ENCODE results near the gene DDX11.
A peak's percentile ranks its signal among the peaks of the same experiment; 100 is the strongest.
"Not testable (repeated sequence)": the region's sequence is repeated elsewhere in the genome, so short reads cannot be mapped to it uniquely, and the experiment has no call there.

DDX11 gene

GRCh38 chr12:31073527-31074332, at the start of gene DDX11:
DDX11 (plus strand) TSS chr12:31073860; CDS start chr12:31078394, 4,534 bp downstream.
- DNase-seq (ENCODE audit: extremely low read depth in 1 of 2, low read depth in 1 of 2): peak; percentile 79 to 83

GRCh38 chr12:31026202-31026601, 47.5 kb upstream of the DDX11 start:
- no peak for DNase-seq (ENCODE audit: extremely low read depth in 1 of 2, low read depth in 1 of 2)

- not testable (repeated sequence) for DNase-seq (ENCODE audit: extremely low read depth in 1 of 2, low read depth in 1 of 2)
These were observed 46.7 kb upstream of the DDX11 start for GRCh38 chr12:31027006-31027405.

- DNase-seq (ENCODE audit: extremely low read depth in 1 of 2, low read depth in 1 of 2): no peak
These were observed 44.2 kb upstream of the DDX11 start for GRCh38 chr12:31029468-31029867.

DNA sequence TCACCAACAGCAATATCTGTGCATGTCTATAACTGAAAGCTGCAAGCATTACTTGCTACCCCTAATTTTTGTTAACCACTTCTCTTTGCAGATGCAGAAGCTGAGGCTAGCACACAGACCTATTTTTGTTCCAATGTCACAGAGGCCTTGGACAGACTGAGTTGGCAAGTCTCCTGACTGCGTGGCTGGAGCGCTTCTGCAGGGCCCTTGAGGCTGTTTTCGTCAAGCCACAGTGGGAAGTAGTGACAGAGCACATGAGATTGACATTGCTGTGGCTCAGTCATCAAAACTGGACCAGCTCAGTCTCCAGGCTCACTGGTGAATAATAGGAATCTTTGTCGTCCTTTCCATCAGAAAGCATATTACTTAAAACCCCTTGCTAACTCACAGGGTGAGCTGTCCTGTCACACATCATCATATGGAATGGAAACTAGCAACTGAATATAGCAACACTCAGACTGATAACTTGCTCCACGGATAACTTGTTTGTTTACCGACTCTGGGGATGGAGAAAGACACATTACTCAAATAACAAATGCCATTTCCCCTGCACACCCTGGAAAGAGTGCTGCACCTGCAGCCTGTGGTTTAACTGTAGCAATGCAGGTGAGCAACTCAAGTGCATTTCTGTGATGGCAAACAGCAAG, 43.6 kb upstream of the DDX11 start:
- no peak for DNase-seq (ENCODE audit: extremely low read depth in 1 of 2, low read depth in 1 of 2)

DNA sequence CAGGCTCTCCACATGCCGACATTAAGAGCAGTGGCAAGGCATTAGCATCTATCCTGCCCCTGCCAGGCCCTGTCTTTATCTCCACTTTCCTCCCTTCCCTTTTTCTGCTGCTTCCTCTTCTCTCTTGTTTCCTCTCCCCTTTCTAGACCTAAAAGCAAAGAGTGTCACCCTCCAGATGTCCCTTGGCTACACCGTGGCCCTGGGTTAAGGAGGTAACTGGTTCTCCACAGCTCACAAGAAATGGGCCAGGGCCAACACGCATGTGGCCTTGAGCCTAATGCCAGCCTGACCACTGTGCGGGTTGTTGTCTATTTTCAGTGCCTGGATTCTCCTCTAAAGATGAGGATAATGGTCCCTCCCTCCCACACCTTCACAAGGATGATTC, 41.7 kb upstream of the DDX11 start:
- no peak for DNase-seq (ENCODE audit: extremely low read depth in 1 of 2, low read depth in 1 of 2)

- DNase-seq (ENCODE audit: extremely low read depth in 1 of 2, low read depth in 1 of 2): no peak
These were observed 40.5 kb upstream of the DDX11 start for GRCh38 chr12:31033146-31033545.

DNA sequence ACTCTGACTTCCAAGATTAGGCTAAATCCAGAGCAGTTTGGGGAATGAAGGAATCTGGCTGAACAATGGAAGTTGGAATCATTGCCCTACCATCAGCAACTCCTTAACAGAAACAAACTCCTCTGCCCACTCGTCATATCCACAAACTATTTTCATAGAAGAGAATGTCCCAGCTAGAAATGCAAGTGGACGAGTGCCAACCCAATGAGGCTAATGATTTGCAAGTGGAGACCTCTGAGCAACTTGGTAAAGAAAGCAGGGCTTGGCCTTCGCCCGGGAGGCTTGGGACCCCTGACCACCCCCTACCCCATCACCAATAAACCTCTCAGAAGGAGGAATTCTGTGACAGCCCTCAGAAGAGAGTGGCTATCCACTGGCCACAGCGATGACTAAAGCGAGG, 40.0 kb upstream of the DDX11 start:
- DNase-seq (ENCODE audit: extremely low read depth in 1 of 2, low read depth in 1 of 2): no peak

DNA sequence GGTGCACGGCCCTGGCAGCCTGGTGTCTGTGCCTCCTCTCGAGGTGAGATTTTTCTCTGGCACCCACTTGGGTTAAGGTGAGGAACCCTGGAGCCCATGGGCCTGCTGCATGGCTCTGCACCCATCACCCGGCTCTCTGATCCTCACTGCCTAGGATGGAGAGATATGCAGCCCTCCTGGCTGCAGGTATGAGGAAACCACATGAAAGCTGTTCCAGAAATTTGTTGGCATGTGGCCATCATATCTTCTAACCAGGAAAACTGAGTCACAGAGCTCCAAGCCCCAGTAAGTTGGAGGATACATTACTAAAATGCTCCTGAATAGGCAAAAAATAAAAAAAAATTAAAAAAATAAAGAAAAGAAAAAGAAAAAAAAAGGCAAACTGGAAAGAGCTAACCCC, 39.3 kb upstream of the DDX11 start:
- DNase-seq (ENCODE audit: extremely low read depth in 1 of 2, low read depth in 1 of 2): no peak

DNA sequence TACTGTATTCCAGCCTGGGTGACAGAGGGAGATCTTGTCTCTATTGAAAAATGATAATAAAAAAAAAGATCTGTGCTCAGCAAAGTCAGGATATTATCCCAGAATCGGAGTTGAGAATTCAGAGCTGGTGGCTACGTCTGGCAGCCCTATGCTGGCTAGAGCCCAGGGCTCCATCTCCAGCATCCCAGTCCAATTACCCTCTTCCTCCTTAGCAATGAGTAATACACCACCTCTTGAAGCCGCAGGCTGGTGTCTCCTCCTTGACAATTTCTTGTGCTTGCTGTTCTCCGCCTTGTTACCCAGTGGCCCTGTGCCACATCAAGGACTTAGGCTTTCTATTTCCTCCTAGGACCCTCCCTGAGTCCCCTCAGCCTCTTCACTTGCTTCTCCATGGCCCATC, 38.4 kb upstream of the DDX11 start:
- DNase-seq (ENCODE audit: extremely low read depth in 1 of 2, low read depth in 1 of 2): no peak

GRCh38 chr12:31035967-31036665, 37.5 kb upstream of the DDX11 start:
- no peak for DNase-seq (ENCODE audit: extremely low read depth in 1 of 2, low read depth in 1 of 2)

DNA sequence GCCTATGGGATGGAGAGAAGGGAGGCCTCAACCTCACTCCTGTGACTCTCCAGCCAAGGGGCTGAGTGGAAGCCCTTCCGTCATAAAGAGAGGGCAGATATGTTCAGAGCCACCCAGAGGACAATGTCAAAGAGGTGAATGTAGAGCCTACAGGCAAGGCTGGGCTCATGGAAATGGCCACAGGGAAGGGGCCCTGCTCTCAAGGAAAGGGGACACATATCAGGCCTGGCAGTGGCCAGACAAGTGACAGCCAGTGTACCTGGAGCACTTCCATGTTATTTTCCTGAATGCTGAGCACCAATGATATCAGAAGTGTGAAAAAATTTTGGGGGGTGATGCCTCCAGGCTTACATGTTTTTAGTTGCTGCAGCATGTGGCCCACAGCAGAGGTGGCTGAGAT, 36.6 kb upstream of the DDX11 start:
- no peak for DNase-seq (ENCODE audit: extremely low read depth in 1 of 2, low read depth in 1 of 2)

- no peak for DNase-seq (ENCODE audit: extremely low read depth in 1 of 2, low read depth in 1 of 2)
These were observed 35.7 kb upstream of the DDX11 start for GRCh38 chr12:31037931-31038330.

GRCh38 chr12:31041033-31041564, 32.6 kb upstream of the DDX11 start:
- no peak for DNase-seq (ENCODE audit: extremely low read depth in 1 of 2, low read depth in 1 of 2)

DNA sequence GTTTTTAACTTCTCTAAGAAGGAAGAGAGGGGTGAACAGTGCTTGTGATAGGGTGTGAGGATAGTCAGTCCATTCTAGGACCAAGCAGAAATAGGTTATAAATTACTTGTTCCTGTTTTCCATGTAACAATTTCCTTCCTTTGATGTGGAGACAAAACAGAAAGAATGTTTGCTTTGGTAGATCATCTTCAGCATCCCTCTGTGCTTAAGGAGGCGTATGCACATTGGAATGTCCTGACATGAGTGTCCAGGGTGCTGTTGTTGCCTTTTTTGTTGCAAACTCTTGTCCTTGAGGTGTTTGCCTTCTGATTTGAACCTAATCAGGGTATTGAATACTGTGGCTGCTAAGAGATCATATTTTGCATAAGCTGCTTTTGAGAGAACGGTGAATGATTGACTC, 23.5 kb upstream of the DDX11 start:
- DNase-seq (ENCODE audit: extremely low read depth in 1 of 2, low read depth in 1 of 2): not testable (repeated sequence)

DNA sequence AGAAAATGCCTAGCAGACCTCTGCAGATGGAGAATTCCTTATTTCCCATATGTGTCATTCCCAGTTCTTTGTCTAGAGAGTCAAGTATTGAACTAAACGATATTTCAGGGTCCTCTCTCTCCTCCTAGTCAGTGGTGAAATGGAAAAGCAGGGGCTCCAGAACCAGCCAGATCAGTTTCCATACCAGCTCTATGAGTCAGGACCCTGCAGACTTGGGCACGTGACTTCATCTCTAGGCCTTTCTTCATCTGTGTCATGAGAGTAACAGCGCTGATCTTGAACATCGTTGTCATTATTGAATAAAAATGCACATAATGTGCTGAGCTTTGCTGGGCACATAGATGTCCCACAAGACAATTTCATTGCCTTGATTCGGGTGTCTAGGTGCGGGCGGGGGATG, 23.1 kb upstream of the DDX11 start:
- DNase-seq (ENCODE audit: extremely low read depth in 1 of 2, low read depth in 1 of 2): not testable (repeated sequence)

GRCh38 chr12:31051692-31052091, 22.0 kb upstream of the DDX11 start:
- DNase-seq (ENCODE audit: extremely low read depth in 1 of 2, low read depth in 1 of 2): not testable (repeated sequence)

DNA sequence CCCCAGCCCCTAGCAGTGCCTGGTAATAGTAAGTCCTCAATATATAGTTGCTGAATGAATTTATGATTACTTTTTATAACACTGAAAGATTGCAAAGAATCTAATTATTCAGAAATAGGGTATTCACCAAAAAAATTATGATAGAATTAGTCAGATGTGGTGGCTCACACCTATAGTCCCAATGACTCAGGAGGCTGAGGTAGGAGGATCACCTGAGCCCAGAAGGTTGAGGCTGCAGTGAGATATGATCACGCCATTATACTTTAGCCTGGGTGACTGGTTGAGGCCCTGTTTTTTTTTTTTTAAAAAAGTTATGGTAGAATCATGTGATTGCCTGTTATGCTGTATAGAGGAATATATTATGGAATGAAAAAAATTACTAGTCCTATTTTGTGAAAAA, 21.5 kb upstream of the DDX11 start:
- DNase-seq (ENCODE audit: extremely low read depth in 1 of 2, low read depth in 1 of 2): not testable (repeated sequence)

DNA sequence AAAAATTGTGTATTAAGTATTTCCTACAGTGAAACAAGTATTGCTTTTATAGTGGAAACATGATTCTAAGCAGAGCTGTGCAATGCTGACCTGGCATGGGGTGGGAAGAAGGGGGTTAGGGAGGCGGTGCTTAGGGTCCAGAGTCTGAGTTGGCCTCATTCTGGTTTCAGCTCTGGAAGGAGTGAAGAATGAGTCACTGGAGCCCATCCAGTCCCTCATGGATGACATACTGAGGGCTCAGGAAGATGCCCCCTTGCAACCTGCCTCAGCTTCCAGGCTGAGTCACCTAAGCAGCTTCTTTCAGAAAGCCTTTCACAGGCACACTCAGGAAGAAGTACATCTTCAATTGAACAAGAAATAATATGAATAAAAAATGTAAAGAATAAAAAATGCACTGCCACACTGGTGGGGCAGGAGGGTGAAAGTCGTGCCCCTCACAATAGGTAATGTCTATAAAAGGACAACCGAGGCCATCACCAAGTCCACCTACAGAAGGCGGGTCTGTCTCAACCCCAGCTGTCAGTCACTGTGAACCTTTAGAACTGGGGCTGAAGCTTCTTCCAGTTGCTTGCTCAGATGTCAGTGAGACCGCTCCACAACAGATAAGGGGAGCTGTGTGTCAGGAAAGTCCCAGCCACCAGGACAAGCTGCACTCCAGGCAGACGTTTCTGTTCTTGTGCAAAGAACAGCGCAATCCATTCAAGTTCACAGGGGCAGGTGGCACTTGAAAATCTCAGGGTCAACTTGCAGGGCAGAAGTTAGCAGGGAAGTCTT, 20.8 kb upstream of the DDX11 start:
- DNase-seq (ENCODE audit: extremely low read depth in 1 of 2, low read depth in 1 of 2): not testable (repeated sequence)

GRCh38 chr12:31053944-31054343, 19.7 kb upstream of the DDX11 start:
- not testable (repeated sequence) for DNase-seq (ENCODE audit: extremely low read depth in 1 of 2, low read depth in 1 of 2)

GRCh38 chr12:31057671-31058070, 16.0 kb upstream of the DDX11 start:
- no peak for DNase-seq (ENCODE audit: extremely low read depth in 1 of 2, low read depth in 1 of 2)

All from activated CD8-positive, alpha-beta memory T cell treated with anti-CD3 and anti-CD28 coated beads for 1 hour (primary cell).